HUES6 (cell line): ENCODE results near the gene LRIT3.
A peak's percentile ranks its signal among the peaks of the same experiment; 100 is the strongest.

Experiments used
- H3K27ac ChIP-seq: 2 replicates; pipeline ENCODE4 v1.7.0; 2013; ENCODE audit warnings: low read depth, mild to moderate bottlenecking, low read length, inconsistent platforms
- H3K27me3 ChIP-seq: 2 replicates; pipeline ENCODE4 v1.6.1; 2013; ENCODE audit warnings: low read length; ENCODE audit not compliant: control insufficient read depth, insufficient read depth
- H3K36me3 ChIP-seq: 2 replicates; pipeline ENCODE4 v1.6.1; 2013; ENCODE audit warnings: low read length; ENCODE audit not compliant: control insufficient read depth, insufficient read depth
- H3K4me1 ChIP-seq: 2 replicates; pipeline ENCODE4 v1.6.1; 2013; ENCODE audit warnings: low read length; ENCODE audit not compliant: control insufficient read depth, insufficient read depth
- H3K4me3 ChIP-seq: 2 replicates; pipeline ENCODE4 v1.5.1; 2013; ENCODE audit warnings: low read depth, low read length
- H3K9ac ChIP-seq: one replicate; pipeline ENCODE4 v1.6.1; 2013; ENCODE audit warnings: mild to moderate bottlenecking, low read length
- H3K9me3 ChIP-seq: 2 replicates; pipeline ENCODE4 v1.6.1; 2013; ENCODE audit warnings: low read depth, low read length; ENCODE audit not compliant: control insufficient read depth, insufficient read depth

Gene LRIT3, protein sequence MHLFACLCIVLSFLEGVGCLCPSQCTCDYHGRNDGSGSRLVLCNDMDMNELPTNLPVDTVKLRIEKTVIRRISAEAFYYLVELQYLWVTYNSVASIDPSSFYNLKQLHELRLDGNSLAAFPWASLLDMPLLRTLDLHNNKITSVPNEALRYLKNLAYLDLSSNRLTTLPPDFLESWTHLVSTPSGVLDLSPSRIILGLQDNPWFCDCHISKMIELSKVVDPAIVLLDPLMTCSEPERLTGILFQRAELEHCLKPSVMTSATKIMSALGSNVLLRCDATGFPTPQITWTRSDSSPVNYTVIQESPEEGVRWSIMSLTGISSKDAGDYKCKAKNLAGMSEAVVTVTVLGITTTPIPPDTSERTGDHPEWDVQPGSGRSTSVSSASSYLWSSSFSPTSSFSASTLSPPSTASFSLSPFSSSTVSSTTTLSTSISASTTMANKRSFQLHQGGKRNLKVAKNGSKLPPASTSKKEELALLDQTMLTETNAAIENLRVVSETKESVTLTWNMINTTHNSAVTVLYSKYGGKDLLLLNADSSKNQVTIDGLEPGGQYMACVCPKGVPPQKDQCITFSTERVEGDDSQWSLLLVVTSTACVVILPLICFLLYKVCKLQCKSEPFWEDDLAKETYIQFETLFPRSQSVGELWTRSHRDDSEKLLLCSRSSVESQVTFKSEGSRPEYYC

DNA sequence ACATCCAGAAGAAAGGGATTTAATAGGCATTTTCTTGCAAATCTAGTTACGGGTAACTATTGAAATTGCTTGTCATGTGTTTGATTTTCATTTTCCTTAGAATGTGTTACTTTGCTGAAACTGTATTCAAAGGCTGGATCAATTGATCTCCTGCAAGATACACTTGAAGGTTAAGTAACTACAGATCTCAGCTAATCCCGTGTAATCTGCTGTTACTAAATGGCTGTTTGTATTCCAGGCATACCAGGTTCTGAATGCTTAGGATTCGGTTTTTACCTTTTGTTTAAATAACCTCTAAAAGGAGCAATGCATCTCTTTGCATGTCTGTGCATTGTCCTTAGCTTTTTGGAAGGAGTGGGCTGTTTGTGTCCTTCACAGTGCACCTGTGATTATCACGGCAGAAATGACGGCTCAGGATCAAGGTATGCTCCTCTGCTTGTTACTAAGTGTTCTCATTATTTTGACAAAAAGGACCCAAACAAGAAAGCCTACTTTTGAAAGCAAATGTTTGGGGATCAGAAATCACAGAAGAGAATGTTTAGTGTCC lies at the start of gene LRIT3:
Gene LRIT3 (plus strand): TSS at position 212 of the 547 bp plus-strand sequence. CDS start 95 bp downstream, at position 307.
- H3K27me3 ChIP-seq: no peaks in the 10 kb centered on the region
- H3K36me3 ChIP-seq: no peaks in the 10 kb centered on the region
- H3K4me3 ChIP-seq: no peak within 1 kb of the TSS
- no peaks in the 10 kb centered on the region for H3K9me3 ChIP-seq
- H3K27ac ChIP-seq: no peak within 1 kb of the TSS
- H3K9ac ChIP-seq: no peak within 1 kb of the TSS
- no peaks in the 10 kb centered on the region for H3K4me1 ChIP-seq

DNA sequence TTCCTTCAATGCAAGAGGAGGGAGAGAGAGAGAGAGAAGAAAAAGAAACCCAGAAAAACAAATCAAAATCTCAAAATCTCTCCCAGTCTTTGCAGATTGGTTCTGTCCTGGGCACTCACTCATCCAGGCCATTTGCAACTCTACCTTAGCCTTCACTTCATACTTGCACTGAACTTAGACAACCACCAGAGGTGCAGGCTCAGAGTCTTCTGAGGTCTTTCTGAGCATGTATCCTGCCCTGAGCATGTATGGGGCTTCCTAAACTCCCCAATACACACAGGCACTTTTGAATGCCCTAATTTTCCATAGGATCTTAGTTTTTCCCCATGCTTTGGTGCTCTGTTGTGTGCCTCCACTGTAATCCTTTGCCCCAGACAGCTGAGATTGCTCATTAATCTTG lies 49.0 kb upstream of the LRIT3 start:
- no peak overlapping the region for H3K9ac ChIP-seq

DNA sequence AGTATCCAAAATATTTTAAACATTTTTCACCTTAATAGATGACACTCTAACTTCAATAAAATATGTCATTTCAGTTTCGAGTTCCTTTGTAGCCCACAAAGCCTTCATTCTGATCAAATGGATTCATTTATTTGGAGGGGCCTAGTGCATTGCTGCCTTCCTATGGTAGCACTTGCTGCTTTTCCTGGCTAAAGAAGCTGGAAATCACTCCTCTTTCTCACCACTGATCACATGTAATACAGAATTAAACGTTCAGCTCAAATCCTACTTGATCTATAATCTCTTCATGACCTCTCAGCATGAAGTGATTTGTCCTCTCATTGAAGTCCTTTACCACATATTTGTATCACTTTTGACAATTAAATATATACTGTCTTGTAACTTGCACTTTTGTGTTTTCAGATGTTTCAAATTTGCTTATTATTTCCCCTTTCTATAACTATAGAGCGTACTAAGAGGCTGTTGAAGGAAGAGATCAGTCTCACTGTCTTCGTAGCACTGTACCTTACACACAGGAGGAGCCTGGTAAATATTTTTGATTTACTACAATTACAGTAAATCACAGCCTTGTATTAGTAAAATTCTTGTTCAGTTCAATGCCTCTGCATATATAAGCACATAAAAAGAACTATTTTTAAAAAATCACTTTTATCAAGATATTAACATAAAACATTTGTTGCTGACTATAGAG lies 46.7 kb upstream of the LRIT3 start:
- Histone ChIP-seq H3K4me1 (no peaks in the 10 kb centered on the region), H3K36me3 (no peaks in the 10 kb centered on the region), H3K4me3 (no peak overlapping the region), H3K27ac (no peak overlapping the region), H3K9me3 (no peaks in the 10 kb centered on the region), H3K9ac (no peak overlapping the region), H3K27me3 (no peaks in the 10 kb centered on the region)

More for the DNA sequence above, 49.0 kb upstream of the LRIT3 start:
- Histone ChIP-seq H3K4me1 (no peaks in the 10 kb centered on the region), H3K4me3 (no peak overlapping the region), H3K9me3 (no peaks in the 10 kb centered on the region), H3K27me3 (no peaks in the 10 kb centered on the region), H3K36me3 (no peaks in the 10 kb centered on the region), H3K27ac (no peak overlapping the region)

DNA sequence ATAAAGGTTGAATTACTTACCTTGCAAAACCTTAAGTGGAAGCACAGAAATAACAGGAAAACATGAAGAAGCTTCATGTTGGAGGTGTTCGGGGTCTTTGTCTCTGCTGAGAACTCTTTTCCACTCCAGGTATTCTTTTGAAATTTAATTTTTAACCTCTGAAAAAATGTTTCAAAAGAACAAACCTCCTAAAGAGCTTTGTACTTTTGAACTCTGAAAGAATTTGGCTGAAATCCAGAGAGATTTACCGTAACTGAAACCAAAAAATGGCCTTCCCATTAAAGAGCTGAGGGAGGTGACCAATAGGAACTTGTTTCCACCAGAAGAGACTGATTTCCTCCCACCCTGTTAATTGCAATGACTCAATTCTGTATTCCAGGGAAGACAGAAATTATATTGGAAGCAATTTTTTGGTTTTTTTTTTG lies 46.0 kb upstream of the LRIT3 start, which contains the start of gene CFI:
Gene CFI (minus strand): TSS at position 105 of the 425 bp plus-strand sequence. CDS start 28 bp downstream, at position 77.
- Histone ChIP-seq H3K4me1 (no peaks in the 10 kb centered on the region), H3K4me3 (no peak within 1 kb of the TSS), H3K9ac (no peak within 1 kb of the TSS), H3K9me3 (no peaks in the 10 kb centered on the region), H3K27me3 (no peaks in the 10 kb centered on the region), H3K36me3 (no peaks in the 10 kb centered on the region), H3K27ac (no peak within 1 kb of the TSS)

DNA sequence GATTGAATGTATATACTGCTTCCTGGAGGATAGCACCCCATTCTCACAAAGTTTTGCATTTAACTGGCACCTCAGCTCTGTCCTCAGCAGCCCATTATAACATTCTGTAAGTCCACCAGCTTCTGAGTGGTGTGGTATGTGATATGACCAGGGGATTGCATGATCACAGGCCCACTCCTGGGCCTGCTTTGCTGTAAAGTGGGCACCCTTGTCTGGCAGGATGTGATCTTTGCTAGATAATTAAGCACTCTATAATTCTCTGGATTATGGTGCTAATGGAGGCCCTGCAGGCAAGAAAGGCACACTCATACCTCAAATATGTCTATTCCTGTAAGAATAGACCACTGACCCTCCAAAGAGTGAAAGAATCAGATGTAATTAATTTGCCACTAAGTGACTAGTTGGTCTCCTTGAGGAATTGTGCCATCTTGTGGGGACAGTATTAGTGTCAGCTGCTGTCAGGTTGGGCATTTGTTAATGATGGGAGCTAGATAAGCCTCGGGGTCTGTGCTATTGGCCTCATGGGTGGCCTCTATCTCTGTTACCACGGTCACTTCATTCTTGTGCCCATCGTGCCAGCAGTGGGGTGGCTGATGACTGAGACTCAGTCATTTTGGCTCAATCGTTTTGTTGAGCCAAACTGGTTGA lies 43.9 kb upstream of the LRIT3 start:
- H3K27me3 ChIP-seq: no peaks in the 10 kb centered on the region
- H3K4me3 ChIP-seq: no peak overlapping the region
- H3K9me3 ChIP-seq: no peaks in the 10 kb centered on the region
- no peak overlapping the region for H3K9ac ChIP-seq
- H3K4me1 ChIP-seq: no peaks in the 10 kb centered on the region
- no peaks in the 10 kb centered on the region for H3K36me3 ChIP-seq
- H3K27ac ChIP-seq: no peak overlapping the region

DNA sequence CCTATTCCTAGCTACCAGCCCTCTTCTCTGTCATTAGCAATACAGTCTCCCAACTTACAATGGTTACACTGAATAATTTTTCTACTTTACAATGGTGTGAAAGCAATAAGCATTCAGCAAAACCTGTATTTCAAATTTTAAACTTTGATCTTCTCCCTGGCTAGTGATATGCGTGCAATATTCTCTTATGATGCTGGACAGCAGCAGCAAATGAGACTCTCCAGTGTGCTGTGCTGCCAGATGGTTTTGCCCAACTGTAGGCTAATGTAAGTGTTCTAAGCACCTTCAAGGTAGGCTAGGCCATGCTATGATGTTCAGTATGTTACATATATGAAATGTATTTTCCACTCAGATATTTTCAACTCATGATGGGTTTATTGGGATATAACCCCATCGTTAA lies 38.3 kb upstream of the LRIT3 start:
- H3K27ac ChIP-seq: no peak overlapping the region
- no peaks in the 10 kb centered on the region for H3K27me3 ChIP-seq
- H3K36me3 ChIP-seq: no peaks in the 10 kb centered on the region
- no peak overlapping the region for H3K9ac ChIP-seq
- H3K4me1 ChIP-seq: peaks cover 14% of the 10 kb centered on the region
- no peak overlapping the region for H3K4me3 ChIP-seq
- no peaks in the 10 kb centered on the region for H3K9me3 ChIP-seq

DNA sequence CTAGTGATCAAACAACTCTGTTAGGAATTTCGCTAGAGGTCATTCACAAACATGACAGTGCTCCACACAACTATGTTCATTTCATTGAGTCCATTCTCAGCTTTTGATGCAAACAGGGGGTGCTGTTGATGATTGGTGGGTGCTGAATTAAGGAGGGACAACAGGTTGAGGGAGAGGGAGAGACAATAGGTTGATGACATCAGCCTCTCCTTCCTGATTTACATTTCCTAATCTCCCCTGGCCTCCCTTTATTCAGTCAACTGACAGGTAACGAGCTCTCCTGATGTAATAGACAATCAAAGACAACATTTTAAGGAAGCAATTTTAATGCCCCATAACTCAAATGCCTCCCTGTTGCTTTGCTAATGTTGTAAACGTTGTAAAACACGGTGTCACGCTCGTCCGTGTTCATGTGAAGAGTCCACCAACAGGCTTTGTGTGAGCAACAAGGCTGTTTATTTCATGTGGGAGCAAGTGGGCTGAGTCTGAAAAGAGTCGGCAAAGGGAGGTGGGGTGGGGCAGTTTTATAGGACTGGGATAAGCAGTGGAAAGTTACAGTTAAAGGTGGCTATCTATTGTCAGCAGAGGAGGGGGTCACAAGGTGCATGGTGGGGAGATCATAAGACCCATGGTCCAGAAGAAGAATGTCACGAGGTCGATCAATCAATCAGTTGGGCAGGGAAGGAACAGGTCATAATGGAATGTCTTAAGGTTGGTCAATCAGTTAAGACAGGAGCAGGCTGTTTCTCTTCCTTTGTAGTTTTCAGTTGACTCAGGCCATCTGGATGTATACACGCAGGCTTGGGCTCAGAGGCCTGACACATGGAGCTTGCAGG lies 37.1 kb upstream of the LRIT3 start:
- Histone ChIP-seq H3K9ac (no peak overlapping the region), H3K36me3 (no peaks in the 10 kb centered on the region), H3K4me1 (peaks cover 14% of the 10 kb centered on the region), H3K27me3 (no peaks in the 10 kb centered on the region), H3K27ac (no peak overlapping the region), H3K4me3 (no peak overlapping the region), H3K9me3 (no peaks in the 10 kb centered on the region)

DNA sequence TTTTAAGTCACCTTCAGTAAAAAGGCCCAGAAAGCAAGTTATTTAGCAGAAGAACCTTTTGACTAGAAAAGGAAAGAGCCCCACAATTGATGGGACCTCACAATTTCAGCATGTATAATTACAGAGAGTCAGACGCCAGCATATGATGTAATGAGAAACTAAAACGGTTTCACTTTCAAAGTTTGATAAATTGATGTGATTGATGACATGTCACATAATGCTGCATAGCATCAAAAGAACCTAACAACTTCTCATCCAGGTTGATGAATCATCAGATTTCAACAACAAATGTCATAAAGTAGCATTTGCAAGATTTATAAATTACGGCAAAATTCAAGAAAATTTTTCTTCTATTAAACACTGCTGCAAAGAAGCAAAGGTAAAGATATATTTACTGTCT lies 36.2 kb upstream of the LRIT3 start:
- Histone ChIP-seq H3K36me3 (no peaks in the 10 kb centered on the region), H3K4me1 (peaks cover 16% of the 10 kb centered on the region), H3K27ac (no peak overlapping the region), H3K4me3 (no peak overlapping the region), H3K9ac (no peak overlapping the region), H3K9me3 (no peaks in the 10 kb centered on the region), H3K27me3 (no peaks in the 10 kb centered on the region)

DNA sequence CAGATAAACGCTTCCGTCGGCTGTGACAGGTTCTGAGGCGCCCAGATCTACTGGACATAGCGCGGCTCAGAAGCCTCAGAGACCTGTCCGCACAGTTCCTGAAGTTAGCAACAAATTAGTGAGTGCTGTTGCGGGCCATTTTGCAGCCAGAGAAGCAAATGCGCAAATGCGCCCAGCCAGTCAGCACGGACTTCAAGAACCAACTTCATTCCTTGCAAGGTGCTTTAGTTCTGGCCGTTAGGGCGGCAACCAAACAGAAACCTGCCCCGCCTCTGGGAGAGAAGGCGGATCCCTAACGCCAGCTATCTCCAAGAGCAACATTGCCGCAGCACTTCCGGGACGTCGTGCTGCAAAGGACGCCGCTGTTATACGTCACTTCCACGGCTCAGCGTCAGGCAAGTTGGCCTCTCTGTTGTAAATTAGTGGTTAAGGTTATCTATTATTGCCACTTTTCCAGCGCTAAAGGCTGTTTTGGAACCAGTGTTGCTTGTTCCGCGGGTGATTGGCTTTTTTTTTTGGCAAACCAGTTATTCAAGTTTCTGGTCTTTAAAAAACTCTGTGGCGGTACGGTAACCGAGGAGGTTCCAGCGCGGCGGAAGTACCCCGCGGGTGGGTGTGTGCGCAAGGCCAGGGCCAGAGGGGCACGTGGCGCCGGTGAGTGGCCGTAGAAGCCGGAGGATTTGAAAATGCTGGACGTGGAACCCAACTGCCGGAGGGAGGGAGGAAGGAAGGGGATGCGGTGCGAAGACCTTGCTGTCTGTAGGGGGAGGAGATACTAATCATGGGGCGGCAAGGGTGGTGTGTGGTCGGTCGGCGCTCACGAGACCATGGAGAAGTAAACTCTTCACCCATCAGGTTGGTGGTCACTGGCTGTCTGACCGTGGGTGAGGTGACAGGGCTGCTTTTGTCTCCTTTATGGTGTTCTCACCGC lies 32.5 kb upstream of the LRIT3 start, which contains the start of gene GAR1:
Gene GAR1 (plus strand): TSS at position 612 of the 931 bp plus-strand sequence. CDS start 403 bp downstream, outside the sequence.
- no peaks in the 10 kb centered on the region for H3K9me3 ChIP-seq
- peak within 1 kb of the TSS; percentile 93 for H3K9ac ChIP-seq
- no peaks in the 10 kb centered on the region for H3K27me3 ChIP-seq
- peak within 1 kb of the TSS; percentile 83 for H3K27ac ChIP-seq
- H3K36me3 ChIP-seq: peaks cover 34% of the 10 kb centered on the region
- peak within 1 kb of the TSS; percentile 83 for H3K4me3 ChIP-seq
- peaks cover 14% of the 10 kb centered on the region for H3K4me1 ChIP-seq
